HG03159 (cell line): ENCODE results near the gene TTC34.

Experiments
- ATAC-seq: cut with Tn5 transposase; IDR thresholded peaks from one replicate; pipeline ENCODE4 v1.9.1; 2021; ENCODE audit warnings: mild to moderate bottlenecking, moderate library complexity; ENCODE audit not compliant: unreplicated experiment

Gene TTC34

GRCh38 chr1:2812939-2813653, 11.6 kb upstream of the TTC34 start:
- ATAC-seq, result no peak

- ATAC-seq, result no peak
Measured at GRCh38 chr1:2812136-2812535, 10.6 kb upstream of the TTC34 start.

- ATAC-seq, result no peak
Measured at GRCh38 chr1:2811533-2811918, 10.0 kb upstream of the TTC34 start.

- no peak for ATAC-seq
Measured at GRCh38 chr1:2810899-2811532, 9.5 kb upstream of the TTC34 start.

GRCh38 chr1:2810281-2810680, 8.8 kb upstream of the TTC34 start:
- ATAC-seq, result no peak

GRCh38 chr1:2809656-2810055, 8.2 kb upstream of the TTC34 start:
- ATAC-seq, result no peak

GRCh38 chr1:2808831-2809605, 7.5 kb upstream of the TTC34 start:
- ATAC-seq, result no peak

- ATAC-seq, result no peak
Measured at GRCh38 chr1:2808386-2808705, 6.9 kb upstream of the TTC34 start.

GRCh38 chr1:2807678-2808385, 6.3 kb upstream of the TTC34 start:
- no peak for ATAC-seq

- no peak for ATAC-seq
Measured at GRCh38 chr1:2807036-2807435, 5.5 kb upstream of the TTC34 start.

- ATAC-seq, result no peak
Measured at GRCh38 chr1:2806591-2806990, 5.1 kb upstream of the TTC34 start.

- ATAC-seq, result no peak
Measured at GRCh38 chr1:2805801-2806430, 4.4 kb upstream of the TTC34 start.

- ATAC-seq, result no peak
Measured at GRCh38 chr1:2804628-2805351, 3.3 kb upstream of the TTC34 start.

- no peak for ATAC-seq
Measured at GRCh38 chr1:2803931-2804627, 2.6 kb upstream of the TTC34 start.

GRCh38 chr1:2803086-2803930, 1.8 kb upstream of the TTC34 start:
- no peak for ATAC-seq

- ATAC-seq, result no peak
Measured at GRCh38 chr1:2802421-2802961, 998 bp upstream of the TTC34 start.

- ATAC-seq, result no peak
Measured at GRCh38 chr1:2801046-2801445, 447 bp downstream of the TTC34 start.

- ATAC-seq, result no peak
Measured at GRCh38 chr1:2800664-2801045, 838 bp downstream of the TTC34 start.
